ENCODE data around the gene TCN1.
"Not testable (repeated sequence)": the region's sequence is repeated elsewhere in the genome, so short reads cannot be mapped to it uniquely, and the experiment has no call there.

TCN1 gene, protein sequence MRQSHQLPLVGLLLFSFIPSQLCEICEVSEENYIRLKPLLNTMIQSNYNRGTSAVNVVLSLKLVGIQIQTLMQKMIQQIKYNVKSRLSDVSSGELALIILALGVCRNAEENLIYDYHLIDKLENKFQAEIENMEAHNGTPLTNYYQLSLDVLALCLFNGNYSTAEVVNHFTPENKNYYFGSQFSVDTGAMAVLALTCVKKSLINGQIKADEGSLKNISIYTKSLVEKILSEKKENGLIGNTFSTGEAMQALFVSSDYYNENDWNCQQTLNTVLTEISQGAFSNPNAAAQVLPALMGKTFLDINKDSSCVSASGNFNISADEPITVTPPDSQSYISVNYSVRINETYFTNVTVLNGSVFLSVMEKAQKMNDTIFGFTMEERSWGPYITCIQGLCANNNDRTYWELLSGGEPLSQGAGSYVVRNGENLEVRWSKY

DNA sequence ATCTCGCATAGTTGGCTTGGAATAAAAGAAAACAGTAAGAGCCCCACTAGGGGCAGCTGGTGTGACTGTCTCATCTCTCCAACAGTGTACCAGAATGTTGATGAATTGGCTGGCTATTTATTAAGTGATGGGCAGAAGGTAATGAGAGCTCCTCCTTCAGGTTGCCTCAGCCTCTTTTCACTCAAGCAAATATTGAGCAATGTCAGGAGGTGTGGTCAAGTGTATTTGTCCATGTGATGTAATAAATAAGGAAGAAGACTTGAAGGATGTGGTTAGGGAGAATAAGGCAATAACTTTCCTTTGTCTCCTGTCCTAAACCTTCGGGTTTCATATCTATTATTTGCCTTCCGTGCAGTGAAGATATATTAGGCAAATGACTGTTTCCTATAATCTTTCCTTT, at the start of gene TCN1:
TSS of gene TCN1 (minus strand) at position 91 of the 400 bp plus-strand sequence. CDS start at position 74, 17 bp downstream.
- DNase-seq: no peak

DNA sequence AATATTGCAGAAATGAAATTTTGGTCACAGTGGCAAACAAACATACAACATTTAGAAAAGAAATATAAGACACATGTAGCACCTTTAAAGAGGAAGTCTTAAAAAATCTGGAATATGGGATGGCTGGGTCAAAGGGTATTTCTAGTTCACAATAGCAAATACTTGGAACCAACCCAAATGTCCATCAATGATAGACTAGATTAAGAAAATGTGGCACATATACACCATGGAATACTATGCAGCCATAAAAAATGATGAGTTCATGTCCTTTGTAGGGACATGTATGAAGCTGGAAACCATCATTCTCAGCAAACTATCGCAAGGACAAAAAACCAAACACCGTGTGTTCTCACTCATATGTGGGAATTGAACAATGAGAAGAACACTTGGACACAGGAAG, 37.3 kb upstream of the TCN1 start:
- DNase-seq: not testable (repeated sequence)

DNA sequence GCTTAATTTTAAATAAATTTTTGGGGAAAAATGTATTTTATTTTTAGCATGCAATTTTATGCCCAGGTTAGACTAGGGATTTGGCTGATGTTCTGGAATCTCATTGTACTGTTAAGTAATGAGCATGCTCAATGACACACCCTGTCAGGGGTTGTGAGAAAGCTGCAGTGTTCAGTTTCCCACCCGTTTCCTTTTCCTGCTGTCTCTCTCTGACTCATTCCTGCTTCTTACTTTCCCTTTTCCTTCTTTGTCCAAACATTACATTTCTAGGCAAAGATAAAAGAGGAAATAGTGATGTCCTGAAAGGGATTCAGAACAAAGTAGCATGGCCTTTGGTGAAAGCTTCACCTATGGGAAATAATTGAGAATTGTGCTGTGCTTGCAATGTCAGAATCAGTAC, 35.0 kb upstream of the TCN1 start:
- no peak for DNase-seq

DNA sequence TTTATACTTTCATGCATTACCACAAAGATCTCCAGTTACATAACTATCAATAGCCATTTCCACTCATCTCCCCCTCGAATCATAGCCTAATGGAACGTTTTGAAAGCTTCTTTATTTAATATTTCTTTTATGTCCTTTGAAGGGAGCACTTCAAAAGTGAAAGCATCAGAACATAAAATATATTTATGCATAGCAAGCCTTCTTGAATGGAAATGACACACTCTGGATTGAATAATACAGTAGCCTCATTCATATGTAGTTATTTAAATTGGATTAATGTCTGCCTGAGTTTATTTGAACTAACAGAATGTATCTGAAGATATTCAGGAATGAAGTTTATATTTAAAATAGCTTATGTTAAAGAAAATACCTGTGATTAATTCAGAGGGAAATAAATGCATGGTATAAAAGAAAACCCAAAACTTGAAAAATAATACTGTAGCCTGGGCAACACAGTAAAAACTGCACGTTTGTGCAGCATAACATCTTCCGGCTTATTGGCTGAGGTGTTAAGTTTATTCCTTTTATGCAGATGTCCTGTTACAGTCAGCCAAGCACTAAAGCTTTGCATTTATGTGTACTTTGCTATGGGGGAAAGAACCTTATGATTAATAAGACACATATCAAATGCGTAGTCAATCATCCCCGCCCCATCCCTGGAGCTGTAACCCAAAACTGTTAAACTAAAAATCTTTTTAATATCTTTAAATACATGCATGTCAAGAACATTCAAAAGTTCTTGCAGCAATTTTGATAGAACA, 34.3 kb upstream of the TCN1 start:
- no peak for DNase-seq

DNA sequence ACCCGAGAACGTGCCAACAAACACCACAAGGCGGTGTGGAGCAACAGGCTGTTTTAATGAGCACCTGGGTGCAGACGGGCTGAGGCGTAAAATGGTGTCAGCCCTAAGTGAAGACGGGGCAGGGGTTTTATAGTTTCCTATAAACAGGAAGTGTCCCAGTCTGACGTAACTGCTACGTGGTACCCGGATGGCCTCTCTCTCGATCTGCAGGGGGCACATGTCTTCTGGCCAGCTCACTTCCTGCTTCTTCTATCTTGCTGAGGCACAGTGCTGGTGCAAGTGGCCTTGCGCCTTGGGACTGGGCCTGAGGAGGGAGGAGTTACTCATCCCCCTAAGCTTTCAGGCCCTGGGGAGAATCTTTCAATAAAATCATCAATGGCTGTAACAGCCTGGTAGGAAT, 33.2 kb upstream of the TCN1 start:
- DNase-seq: no peak

DNA sequence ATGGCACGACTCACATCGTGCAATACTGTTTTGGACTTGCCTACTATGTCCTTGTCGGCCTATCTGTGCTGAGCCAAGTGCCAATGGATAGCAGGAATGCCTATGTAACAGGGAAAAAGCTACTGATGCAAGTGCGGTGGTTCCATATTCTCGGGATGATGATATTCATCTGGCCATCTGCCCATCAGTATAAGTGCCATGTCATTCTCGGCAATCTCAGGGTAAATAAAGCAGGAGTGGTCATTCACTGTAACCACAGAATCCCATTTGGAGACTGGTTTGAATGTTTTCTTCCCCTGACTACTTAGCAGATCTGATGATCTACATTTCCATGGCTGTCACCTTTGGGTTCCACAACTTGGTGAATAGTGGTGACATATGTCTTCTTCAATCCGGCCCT, 32.4 kb upstream of the TCN1 start:
- no peak for DNase-seq

DNA sequence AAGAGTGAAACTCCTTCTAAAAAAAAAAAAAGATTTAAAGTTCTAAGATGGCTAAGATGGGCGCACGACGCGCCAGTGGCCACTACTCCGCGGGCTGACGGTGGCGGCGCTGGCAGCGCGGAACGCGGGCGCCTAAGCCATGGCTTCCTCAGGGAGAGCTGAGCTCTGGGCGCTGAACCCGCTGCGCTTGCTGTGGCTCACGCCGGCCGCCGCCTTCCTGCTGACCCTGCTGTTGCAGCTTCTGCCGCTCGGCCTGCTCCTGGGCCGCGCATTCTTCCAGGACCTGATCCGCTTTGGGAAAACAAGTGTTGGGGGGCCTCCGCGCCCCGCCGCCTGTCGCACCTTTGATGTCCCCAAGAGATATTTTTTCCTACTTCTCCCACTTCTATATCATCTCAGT, 31.8 kb upstream of the TCN1 start:
- DNase-seq: no peak

DNA sequence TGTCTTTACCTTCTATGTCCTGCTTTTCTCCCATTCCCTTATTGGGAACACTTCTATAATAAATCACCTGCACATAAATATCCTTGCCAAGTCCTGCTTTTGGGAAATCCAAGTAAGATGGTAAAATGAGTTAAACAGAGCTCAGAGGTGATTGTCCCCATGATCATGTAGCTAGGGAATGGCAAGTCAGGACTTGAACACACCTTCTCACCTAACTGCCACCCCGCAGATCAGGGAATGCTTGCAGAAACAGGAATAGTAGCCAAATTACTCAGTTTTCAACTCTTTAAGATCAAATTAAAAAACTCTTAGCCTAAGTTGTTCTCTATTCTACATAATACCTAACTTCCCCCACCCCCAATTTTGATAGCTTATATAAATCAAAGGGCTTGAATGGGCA, 28.3 kb upstream of the TCN1 start:
- no peak for DNase-seq

DNA sequence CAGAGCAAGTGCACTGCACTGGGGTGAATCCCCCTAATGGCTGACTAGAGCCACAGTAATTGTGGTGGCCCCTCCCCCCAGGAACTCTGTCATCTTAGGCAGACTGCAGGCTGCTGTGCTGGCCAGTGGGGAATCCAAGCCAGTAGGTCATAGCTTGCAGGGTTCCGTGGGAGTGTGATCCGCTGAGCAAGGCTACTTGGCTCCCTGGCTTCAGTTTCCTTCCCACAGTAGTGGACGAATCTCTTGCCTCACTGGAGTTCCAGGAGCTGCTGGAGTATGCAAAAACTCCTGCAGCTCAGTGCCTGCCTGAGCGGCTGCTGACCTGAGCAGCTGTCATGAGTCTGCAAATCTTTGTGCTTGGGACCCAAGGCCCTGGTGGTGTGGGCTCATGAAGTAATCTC, 25.5 kb upstream of the TCN1 start:
- no peak for DNase-seq

DNA sequence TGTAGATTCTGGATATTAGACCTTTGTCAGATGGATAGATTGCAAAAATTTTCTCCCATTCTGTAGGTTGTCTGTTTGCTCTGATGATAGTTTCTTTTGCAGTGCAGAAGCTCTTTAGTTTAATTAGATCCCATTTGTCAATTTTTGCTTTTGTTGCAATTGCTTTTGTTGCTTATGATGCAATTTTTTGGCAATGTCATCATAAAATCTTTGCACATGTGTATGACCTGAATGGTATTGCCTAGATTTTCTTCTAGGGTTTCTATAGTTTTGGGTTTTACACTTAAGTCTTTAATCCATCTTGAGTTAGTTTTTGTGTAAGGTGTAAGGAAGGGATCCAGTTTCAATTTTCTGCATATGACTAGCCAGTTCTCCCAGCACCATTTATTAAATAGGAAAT, 20.9 kb upstream of the TCN1 start:
- not testable (repeated sequence) for DNase-seq

DNA sequence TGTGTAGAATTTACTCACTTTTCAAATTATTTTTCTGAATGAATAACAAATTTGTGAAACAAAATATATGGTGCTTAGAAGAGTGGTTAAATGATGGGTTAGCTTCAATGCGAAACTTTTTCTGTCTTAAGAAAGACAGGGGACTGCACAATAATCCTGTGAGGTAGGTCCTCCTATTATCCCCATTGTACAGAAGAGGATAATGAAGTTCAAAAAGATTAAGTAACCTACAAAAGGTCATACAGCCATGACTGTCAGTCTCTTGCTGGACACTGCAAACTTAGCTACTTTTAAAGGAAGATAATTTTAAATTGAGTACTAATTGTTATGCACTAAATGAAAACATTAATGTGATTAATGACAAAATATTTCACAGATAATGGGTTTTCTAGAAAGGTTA, 17.3 kb upstream of the TCN1 start:
- no peak for DNase-seq

DNA sequence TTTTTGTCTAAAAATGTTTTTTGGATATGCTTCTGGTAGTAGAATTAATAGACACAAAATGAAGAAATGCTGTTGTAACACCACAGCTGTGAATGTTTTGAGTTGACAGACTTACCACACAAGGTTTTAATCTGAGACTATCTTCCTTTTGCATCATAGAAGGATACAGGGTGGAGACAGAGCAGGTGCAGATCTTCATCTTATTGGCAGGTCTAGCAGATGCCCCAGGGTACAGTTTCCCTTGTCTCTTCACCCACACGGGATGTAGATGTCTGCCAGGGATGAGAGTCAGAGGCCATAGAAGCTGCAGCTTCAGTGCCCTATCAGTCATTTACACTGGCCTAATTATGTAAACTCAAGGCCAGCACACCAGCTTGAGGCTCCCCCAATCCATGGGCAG, 13.3 kb upstream of the TCN1 start:
- DNase-seq: no peak

DNA sequence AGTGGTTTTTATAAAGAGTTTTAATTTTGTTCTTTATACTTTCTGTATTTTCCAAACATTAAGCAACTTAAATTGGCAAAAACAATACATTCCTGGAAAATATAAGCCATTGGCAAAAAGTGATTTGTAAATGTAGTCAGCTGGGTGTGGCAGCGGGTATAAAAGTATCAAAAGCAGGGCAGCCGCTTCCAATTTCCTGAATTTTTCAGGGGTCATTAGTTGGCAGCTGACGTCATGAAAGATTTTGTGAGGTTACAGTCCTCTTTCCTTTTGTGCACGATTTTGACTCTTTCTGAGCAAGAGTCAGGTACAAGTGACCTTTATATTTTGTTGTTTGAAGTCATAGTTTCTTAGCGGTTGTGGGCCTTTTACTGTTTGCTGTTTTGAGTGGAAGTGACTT, 12.3 kb upstream of the TCN1 start, which contains the start of gene OOSP3:
TSS of gene OOSP3 (plus strand) at position 208 of the 400 bp plus-strand sequence. CDS start at position 235, 27 bp downstream.
- DNase-seq: no peak

DNA sequence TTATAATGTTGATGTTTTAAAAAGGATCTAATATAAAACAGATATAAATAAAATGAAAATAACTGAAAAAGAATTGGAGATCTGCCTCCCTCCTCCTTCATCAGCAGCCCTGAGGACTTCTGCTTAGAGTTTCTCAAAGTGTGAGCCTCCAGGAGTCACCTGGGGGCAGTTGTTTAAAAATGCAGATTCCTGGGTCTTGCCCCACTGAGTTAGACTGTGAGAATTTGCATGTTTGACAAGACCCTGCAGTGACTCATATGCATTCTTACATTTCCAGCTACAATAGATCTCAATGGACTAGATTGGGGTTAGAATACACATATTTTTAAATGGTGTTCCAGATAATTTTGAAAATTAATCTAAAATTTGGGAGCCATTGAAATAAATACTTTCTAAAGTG, 11.5 kb upstream of the TCN1 start:
- no peak for DNase-seq

DNA sequence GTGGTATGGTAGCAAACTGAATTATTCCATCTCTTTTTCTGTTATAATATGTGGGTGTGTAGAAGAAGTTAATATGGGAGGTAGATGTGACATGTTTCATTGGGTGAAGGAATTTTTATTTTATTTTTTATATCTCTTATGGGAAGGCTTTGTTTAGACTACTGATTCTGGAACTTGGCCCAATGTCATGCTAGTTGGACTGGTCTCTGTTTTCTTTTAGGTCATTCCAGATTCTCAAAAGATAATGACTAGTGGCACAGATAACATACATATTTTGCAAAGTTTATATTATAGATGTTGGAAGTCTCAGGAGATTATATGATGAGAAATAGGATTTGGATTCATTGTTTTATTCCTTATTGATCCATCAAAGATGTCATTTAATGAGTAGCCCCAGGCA, 11.0 kb upstream of the TCN1 start:
- DNase-seq: no peak

DNA sequence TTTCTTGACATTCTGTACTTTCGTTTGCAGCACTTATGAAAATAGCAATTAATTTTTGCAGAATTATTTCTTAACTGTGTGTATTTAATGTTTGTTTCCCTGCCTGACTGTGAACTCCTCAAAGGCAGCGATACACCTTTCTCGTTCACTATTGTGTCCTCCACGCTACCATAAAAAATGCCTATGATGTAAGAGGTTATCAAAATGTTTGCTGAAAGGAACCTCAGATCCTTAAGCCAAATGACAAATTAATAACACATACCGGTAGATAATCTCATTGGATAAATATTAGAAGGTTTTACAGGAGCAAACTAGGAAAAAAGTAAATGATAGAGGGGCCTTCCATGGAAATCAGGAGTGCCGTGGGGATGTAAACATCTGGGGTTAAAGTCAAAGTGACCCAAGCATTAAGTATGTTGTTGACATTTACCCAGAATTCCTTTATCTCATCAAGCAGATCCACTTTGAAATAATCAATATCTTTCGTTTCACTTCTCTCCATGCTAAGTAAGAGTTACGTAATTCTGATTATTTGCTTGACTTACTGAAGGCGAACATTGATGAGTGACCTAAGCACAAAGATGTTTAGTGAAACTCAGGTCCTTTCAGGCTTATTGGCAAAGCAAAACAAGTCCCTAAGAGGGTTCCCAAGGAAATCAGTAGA, 9.7 kb upstream of the TCN1 start:
- no peak for DNase-seq

DNA sequence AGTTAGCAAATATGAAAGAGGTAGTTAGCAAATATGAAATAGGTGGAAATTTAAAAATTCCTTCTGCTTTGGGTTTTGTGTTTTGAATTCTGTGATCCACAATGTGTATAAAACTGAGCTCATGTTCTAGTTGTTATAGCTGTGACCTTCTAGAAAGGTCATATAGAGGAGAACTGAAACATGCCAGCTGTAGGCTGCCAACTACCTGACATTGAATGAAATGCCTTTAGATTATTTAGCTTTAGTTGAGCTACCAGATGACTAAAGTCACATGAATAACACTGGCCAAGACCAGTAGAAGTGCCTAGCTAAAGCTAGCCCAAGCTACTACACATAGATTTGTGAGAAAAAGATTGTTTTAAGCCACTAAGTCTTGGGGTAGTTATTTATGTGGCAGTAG, 5.8 kb upstream of the TCN1 start:
- no peak for DNase-seq

DNA sequence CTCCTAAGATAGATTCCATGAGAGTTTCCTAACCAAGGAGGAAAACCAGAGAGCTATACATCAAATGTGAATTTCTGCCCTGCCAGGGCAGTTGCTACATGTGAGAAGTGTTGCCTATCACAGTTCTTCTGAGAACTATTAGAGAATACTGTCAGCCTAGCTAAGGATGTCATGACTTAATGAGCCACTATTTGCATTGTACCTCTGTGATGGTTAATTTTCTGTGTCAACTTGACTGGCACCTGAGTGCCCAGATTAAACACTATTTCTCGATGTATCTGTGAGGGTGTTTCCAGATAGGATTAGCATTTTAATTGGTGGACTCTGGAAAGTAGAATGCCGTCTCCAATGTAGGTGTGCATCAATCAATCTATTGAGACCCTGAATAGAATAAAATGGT, 1.7 kb upstream of the TCN1 start:
- DNase-seq: no peak

DNA sequence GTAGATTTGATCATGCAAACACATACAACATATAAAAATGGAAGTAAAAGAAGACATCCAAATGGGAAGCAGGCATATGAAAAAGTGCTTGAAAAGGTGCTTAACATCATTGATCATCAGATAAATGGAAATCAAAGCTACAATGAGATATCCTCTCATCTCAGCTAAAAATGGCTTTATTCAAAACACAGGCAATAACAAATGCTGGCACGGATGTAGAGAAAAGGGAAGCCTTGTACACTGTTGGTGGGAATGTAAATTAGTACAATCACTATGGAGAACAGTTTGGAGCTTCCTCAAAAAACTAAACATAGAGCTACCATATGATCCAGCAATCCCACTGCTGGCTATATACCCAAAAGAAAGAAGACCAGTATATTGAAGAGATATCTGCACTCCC, 549 bp upstream of the TCN1 start:
- DNase-seq: no peak

DNA sequence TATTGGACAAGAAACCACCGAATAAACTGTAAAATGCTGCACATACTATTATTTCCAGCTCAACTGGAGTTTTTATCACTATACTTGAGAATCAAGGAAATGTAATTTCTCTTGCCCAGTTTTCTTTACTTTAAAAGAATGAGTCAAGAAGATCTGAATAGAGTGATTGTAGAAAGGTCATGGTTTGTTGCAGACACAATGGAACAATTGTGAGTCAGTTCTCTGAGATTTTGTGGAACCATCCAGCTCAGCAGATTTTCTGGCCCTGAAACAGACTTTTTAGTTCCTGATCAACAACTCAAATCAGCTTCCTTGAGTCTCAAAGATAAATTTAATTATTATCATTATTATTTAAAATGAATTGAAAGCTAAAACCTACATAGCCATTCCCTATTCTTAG, 1.3 kb downstream of the TCN1 start:
- DNase-seq: no peak

DNA sequence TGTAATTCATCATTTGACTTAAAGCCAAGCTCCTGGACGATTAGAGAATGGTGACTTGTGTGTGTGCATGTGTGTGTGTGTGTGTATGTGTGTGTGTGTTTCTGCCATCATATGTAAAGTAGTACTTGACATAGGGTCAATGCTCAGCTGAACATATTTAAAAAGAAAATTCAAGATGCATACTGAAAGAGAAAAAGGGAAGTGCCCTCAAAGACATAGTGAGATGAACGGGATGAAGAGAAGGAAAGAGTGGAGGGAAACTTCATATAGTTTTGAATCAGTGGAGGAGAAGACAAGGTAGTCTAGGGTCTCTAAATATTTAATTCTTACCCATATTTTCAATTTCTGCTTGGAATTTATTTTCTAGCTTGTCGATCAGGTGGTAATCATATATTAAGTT, 4.0 kb downstream of the TCN1 start:
- DNase-seq: no peak

DNA sequence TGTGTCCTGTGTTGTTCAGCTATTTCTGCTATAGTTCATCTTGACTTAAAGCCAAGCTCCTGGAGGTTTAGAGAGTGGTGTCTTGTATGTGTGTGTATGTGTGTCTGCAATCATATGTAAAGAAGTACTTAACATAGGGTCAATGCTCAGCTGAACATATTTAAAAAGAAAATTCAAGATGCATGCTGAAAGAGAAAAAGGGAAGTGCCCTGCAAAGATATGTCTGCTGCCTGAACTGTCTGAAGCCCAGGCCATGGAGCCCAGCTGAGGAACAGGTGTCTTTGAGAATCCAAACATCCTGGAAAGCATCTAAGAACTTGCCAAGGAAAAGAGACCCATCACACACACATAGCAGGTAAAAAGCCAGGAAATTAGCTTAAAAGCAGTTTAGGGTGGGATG, 6.6 kb downstream of the TCN1 start:
- no peak for DNase-seq
